KMS-11 (cell line): ENCODE measurements around the gene DVL1.

Experiments used
- H2AFZ ChIP-seq: fragments of 200-600 bp; sonication (generic); 2 replicates; pipeline ENCODE4 v1.6.1; 2016; ENCODE audit warnings: antibody characterized with exemption, mixed run types, low read depth
- H3K27ac ChIP-seq: fragments of 200-600 bp; sonication (generic); 2 replicates; pipeline ENCODE4 v1.6.1; 2016; ENCODE audit warnings: mild to moderate bottlenecking, mixed run types
- H3K27me3 ChIP-seq: fragments of 200-600 bp; sonication (generic); 2 replicates; pipeline ENCODE4 v1.6.1; 2017; ENCODE audit warnings: mild to moderate bottlenecking, low read depth, mixed run types, moderate library complexity; ENCODE audit not compliant: insufficient read depth
- H3K36me3 ChIP-seq: fragments of 200-600 bp; sonication (generic); 2 replicates; pipeline ENCODE4 v1.6.1; 2017; ENCODE audit warnings: mild to moderate bottlenecking, mixed run types; ENCODE audit not compliant: insufficient read depth
- H3K4me1 ChIP-seq: fragments of 200-600 bp; sonication (generic); 2 replicates; pipeline ENCODE4 v1.6.1; 2016; ENCODE audit warnings: mild to moderate bottlenecking, low read depth, mixed run types; ENCODE audit not compliant: poor library complexity, severe bottlenecking
- H3K4me2 ChIP-seq: fragments of 200-600 bp; sonication (generic); 2 replicates; pipeline ENCODE4 v1.7.0; 2016; ENCODE audit warnings: mild to moderate bottlenecking, mixed run types
- H3K4me3 ChIP-seq: fragments of 200-600 bp; sonication (generic); IDR thresholded peaks from 2 replicates; pipeline ENCODE4 v1.6.1; 2017; ENCODE audit warnings: low read depth, low read length, mixed read lengths; ENCODE audit not compliant: insufficient read depth
- H3K79me2 ChIP-seq: fragments of 200-600 bp; sonication (generic); 2 replicates; pipeline ENCODE4 v1.6.1; 2016; ENCODE audit warnings: low read depth, mixed run types; ENCODE audit not compliant: insufficient read depth
- H3K9ac ChIP-seq: fragments of 200-600 bp; sonication (generic); 2 replicates; pipeline ENCODE4 v1.6.1; 2016; ENCODE audit warnings: mild to moderate bottlenecking, mixed run types
- H4K20me1 ChIP-seq: fragments of 200-600 bp; sonication (generic); 2 replicates; pipeline ENCODE4 v1.6.1; 2016; ENCODE audit warnings: mild to moderate bottlenecking, mixed run types; ENCODE audit not compliant: insufficient read depth
- TF ChIP-seq, protein P1 (sequence below): fragments of 200-600 bp; sonication (generic); conservative IDR thresholded peaks from 2 replicates; pipeline ENCODE4 v1.6.1; 2017; ENCODE audit warnings: low read depth, mild to moderate bottlenecking, antibody characterized with exemption, low read length, moderate library complexity, mixed read lengths

Gene DVL1

DNA sequence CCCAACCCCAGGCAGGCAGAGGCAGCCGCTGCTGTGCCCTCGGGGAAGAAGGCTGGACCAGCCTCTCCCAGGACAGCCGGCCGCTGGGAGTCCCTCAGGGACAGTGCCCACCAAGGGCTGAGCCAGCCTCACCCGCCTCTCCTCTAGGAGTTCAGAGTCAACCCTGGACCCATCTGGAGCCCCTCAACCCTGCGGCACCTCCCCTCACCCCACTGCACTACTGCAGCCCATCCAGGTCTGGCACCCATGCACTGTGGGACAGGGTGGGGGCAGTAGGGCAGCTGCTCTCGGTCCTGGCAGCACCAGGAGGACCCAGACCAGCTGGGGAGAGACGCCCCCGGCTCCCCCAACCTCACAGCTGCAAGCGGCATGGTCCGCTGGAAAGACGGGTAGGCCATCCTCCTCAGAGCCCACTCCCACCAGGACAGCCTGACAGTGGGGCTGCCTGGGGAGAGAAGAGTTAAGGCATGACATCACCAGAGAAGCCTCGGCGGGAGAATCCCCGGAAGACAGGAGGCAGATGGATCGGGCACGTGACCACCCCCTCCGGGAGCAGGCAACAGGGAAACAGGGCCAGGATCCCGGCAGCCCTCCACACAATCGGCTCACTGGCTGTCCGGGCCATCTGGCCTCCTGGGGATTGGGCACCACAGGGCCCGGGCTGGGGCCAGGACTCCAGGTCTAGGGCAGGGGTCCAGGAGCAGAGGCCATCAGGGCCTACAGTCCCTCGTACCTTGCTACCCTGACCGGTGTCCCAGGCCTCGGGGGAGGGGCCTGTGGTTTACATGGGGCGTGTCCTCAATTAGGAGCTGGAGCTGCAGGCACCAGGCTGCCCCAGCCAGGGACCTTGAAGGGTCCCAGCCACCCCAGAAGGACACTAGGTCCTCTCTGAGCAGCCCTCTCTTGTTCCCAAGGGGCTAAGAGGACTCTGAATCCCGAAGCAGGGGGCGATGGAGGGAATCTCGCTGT, 44.6 kb downstream of the DVL1 start:
- H4K20me1 ChIP-seq: no peaks in the 10 kb centered on the region; the same call in 1 of the 2 replicates
- peak overlapping the region; percentile 78 for H3K4me2 ChIP-seq
- H2AFZ ChIP-seq: no peak overlapping the region
- peaks cover 17% of the 10 kb centered on the region for H3K4me1 ChIP-seq
- TF ChIP-seq, protein P1, sequence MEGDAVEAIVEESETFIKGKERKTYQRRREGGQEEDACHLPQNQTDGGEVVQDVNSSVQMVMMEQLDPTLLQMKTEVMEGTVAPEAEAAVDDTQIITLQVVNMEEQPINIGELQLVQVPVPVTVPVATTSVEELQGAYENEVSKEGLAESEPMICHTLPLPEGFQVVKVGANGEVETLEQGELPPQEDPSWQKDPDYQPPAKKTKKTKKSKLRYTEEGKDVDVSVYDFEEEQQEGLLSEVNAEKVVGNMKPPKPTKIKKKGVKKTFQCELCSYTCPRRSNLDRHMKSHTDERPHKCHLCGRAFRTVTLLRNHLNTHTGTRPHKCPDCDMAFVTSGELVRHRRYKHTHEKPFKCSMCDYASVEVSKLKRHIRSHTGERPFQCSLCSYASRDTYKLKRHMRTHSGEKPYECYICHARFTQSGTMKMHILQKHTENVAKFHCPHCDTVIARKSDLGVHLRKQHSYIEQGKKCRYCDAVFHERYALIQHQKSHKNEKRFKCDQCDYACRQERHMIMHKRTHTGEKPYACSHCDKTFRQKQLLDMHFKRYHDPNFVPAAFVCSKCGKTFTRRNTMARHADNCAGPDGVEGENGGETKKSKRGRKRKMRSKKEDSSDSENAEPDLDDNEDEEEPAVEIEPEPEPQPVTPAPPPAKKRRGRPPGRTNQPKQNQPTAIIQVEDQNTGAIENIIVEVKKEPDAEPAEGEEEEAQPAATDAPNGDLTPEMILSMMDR: no peak
- no peaks in the 10 kb centered on the region for H3K27me3 ChIP-seq
- H3K9ac ChIP-seq: peak overlapping the region; percentile 59
- no peak overlapping the region for H3K4me3 ChIP-seq
- H3K36me3 ChIP-seq: no peaks in the 10 kb centered on the region
- peaks cover 28% of the 10 kb centered on the region for H3K79me2 ChIP-seq
- H3K27ac ChIP-seq: peak overlapping the region; percentile 77

DNA sequence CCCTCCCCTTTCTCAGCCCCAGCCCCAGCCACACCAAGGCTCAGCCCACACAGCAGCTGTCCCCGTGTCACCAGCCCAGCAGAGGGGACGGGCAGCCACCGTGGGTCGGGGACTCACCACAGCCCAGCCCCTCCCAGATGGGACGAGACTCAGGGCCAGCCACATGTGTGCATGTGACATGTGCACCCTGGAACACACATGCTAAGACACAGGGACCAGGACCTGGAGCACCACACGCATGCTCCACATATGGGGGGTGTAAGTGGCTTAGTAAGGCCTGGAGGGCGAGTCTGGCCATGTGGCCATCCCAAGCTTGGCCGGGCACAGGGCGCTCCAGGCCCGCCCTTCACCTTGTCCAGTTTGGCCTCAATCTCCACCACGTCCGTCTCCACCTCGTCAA, 45.5 kb downstream of the DVL1 start:
- H4K20me1 ChIP-seq: no peaks in the 10 kb centered on the region; the same call in 1 of the 2 replicates
- no peak overlapping the region for H3K9ac ChIP-seq
- H3K27ac ChIP-seq: no peak overlapping the region

DNA sequence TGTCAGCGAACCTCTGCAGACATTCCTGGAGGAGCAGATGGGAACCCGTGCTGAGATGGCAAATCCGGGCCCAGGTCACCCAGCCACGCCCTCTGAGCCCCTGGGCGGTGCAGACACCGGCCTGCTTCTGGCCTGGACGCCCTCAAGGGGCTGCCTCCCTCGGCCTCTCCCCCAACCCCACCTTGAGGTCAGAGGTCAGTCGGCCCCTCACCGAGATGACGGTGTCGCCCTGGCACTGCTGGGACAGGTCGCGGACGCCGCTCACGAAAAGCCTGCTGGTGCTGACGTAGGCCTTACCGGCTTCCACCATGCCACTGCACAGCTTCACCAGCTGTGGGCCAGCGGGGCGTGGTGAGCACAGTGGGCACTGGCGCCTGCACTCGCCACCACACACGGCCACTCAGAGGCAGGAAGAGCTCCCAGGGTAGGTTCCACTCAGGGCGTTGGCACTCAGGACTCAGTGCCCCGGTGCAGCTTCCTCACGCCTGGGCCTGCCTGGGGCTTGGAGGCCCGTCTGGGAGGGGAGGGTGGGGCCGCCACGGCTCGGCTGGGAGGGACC, 46.2 kb downstream of the DVL1 start:
- Histone ChIP-seq H3K27ac (no peak overlapping the region), H3K4me3 (no peak overlapping the region), H3K36me3 (no peaks in the 10 kb centered on the region), H3K4me2 (no peak overlapping the region), H3K79me2 (peaks cover 24% of the 10 kb centered on the region), H2AFZ (no peak overlapping the region), H4K20me1 (no peaks in the 10 kb centered on the region; the same call in 1 of the 2 replicates), H3K4me1 (peaks cover 17% of the 10 kb centered on the region), H3K9ac (no peak overlapping the region), H3K27me3 (no peaks in the 10 kb centered on the region)
- TF ChIP-seq, protein P1: no peak

More for the DNA sequence above, 45.5 kb downstream of the DVL1 start:
- peaks cover 24% of the 10 kb centered on the region for H3K79me2 ChIP-seq
- no peaks in the 10 kb centered on the region for H3K36me3 ChIP-seq
- H3K4me2 ChIP-seq: no peak overlapping the region
- H3K27me3 ChIP-seq: no peaks in the 10 kb centered on the region
- H3K4me3 ChIP-seq: no peak overlapping the region
- TF ChIP-seq, protein P1: no peak
- H3K4me1 ChIP-seq: peaks cover 17% of the 10 kb centered on the region
- no peak overlapping the region for H2AFZ ChIP-seq

DNA sequence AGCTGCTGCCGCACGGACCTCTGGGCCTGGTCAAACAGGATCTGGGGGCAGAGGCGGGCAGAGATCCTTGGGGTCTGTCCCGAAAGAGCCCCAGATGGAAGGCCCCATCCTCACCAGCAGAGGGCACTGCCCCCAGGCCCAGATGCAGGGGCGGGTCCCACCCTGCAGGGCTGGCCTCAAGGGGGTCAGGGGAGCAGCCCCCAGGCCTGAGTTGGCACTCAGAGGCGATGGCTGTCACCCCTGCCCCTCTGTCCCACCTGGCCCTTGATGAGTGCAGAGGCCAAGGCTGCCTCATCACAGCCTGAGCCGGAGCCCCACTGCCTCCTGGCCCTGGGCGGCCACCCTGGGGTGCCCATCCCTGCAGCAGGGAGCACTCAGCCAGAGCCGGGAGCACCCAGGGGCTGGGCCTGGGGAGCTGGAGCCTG, 47.2 kb downstream of the DVL1 start:
- Histone ChIP-seq H4K20me1 (no peaks in the 10 kb centered on the region; the same call in 1 of the 2 replicates), H3K4me1 (peaks cover 17% of the 10 kb centered on the region), H3K36me3 (no peaks in the 10 kb centered on the region), H3K4me2 (no peak overlapping the region), H3K27ac (no peak overlapping the region), H3K9ac (no peak overlapping the region), H3K4me3 (no peak overlapping the region), H3K79me2 (peaks cover 20% of the 10 kb centered on the region), H2AFZ (no peak overlapping the region), H3K27me3 (no peaks in the 10 kb centered on the region)
- TF ChIP-seq, protein P1: peak; percentile 53
